HL-60 (cell line): Measurements from ENCODE around the gene PBX3.

Experiments used
- DNase-seq, 2 experiments: peaks; one replicate each; pipeline ENCODE4 v3.0.0-alpha.2; 2010 to 2020; ENCODE audit warnings: low read depth in 1 of 2, low spot score in 1 of 2
- H3K27ac ChIP-seq: fragments of 250-450 bp; sonication (Bioruptor Pico); replicated peaks from 2 replicates; pipeline ENCODE4 v1.5.1; 2020; ENCODE audit warnings: mild to moderate bottlenecking, moderate library complexity
- H3K27me3 ChIP-seq: fragments of 250-450 bp; sonication (Bioruptor Pico); 2 replicates; pipeline ENCODE4 v1.5.1; 2021; ENCODE audit warnings: mild to moderate bottlenecking, moderate library complexity; ENCODE audit not compliant: insufficient read depth, poor library complexity, severe bottlenecking
- H3K4me3 ChIP-seq: replicated peaks from 2 replicates; pipeline ENCODE4 v1.5.1; 2011; ENCODE audit warnings: mild to moderate bottlenecking, control low read depth, low read length; ENCODE audit not compliant: insufficient read depth
- GABPA ChIP-seq: IDR thresholded peaks from 2 replicates; pipeline ENCODE4 v1.6.1; 2012; ENCODE audit warnings: low read depth
- POLR2AphosphoS5 ChIP-seq: IDR thresholded peaks from 2 replicates; pipeline ENCODE4 v1.6.1; 2012; ENCODE audit warnings: low read depth
- SPI1 ChIP-seq: IDR thresholded peaks from 2 replicates; pipeline ENCODE4 v1.6.1; 2012; ENCODE audit warnings: low read depth, mild to moderate bottlenecking, borderline replicate concordance
- TF ChIP-seq, protein P1 (sequence below): IDR thresholded peaks from 2 replicates; pipeline ENCODE4 v1.6.1; 2012; ENCODE audit warnings: low read depth; ENCODE audit not compliant: insufficient replicate concordance
- TF ChIP-seq, protein P2 (sequence below): IDR thresholded peaks from one replicate; pipeline ENCODE4 v1.5.1; 2011; ENCODE audit warnings: low read length, control low read depth, inconsistent platforms; ENCODE audit not compliant: insufficient read depth

The PBX3 gene

DNA sequence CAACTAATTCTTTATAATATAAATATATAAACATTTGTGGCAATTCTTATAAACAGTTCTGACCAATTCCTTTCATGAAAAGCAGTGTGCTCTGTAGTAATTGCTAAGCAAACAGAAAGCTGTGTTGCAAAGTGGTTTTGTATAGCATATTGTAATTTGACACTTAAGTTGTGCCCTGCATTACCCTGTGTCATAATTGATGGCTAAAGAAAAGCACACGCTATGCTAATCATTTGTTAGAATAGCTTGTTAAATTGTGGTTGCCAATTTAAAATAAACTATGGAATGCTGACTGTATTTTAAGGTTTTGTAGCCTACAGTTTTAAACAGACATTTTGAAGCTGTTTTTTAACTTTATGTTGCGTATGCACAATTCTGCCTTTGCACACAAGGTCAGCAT is 140.0 kb downstream of the PBX3 start:
- peaks cover 10% of the 10 kb centered on the region for H3K27me3 ChIP-seq
- no peak for DNase-seq
- no peak overlapping the region for H3K27ac ChIP-seq
- TF ChIP-seq POLR2AphosphoS5 (no peak), GABPA (no peak), SPI1 (no peak)
- TF ChIP-seq, protein P1, sequence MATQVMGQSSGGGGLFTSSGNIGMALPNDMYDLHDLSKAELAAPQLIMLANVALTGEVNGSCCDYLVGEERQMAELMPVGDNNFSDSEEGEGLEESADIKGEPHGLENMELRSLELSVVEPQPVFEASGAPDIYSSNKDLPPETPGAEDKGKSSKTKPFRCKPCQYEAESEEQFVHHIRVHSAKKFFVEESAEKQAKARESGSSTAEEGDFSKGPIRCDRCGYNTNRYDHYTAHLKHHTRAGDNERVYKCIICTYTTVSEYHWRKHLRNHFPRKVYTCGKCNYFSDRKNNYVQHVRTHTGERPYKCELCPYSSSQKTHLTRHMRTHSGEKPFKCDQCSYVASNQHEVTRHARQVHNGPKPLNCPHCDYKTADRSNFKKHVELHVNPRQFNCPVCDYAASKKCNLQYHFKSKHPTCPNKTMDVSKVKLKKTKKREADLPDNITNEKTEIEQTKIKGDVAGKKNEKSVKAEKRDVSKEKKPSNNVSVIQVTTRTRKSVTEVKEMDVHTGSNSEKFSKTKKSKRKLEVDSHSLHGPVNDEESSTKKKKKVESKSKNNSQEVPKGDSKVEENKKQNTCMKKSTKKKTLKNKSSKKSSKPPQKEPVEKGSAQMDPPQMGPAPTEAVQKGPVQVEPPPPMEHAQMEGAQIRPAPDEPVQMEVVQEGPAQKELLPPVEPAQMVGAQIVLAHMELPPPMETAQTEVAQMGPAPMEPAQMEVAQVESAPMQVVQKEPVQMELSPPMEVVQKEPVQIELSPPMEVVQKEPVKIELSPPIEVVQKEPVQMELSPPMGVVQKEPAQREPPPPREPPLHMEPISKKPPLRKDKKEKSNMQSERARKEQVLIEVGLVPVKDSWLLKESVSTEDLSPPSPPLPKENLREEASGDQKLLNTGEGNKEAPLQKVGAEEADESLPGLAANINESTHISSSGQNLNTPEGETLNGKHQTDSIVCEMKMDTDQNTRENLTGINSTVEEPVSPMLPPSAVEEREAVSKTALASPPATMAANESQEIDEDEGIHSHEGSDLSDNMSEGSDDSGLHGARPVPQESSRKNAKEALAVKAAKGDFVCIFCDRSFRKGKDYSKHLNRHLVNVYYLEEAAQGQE = no peak
- TF ChIP-seq, protein P2, sequence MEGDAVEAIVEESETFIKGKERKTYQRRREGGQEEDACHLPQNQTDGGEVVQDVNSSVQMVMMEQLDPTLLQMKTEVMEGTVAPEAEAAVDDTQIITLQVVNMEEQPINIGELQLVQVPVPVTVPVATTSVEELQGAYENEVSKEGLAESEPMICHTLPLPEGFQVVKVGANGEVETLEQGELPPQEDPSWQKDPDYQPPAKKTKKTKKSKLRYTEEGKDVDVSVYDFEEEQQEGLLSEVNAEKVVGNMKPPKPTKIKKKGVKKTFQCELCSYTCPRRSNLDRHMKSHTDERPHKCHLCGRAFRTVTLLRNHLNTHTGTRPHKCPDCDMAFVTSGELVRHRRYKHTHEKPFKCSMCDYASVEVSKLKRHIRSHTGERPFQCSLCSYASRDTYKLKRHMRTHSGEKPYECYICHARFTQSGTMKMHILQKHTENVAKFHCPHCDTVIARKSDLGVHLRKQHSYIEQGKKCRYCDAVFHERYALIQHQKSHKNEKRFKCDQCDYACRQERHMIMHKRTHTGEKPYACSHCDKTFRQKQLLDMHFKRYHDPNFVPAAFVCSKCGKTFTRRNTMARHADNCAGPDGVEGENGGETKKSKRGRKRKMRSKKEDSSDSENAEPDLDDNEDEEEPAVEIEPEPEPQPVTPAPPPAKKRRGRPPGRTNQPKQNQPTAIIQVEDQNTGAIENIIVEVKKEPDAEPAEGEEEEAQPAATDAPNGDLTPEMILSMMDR = no peak
- H3K4me3 ChIP-seq = no peak overlapping the region

DNA sequence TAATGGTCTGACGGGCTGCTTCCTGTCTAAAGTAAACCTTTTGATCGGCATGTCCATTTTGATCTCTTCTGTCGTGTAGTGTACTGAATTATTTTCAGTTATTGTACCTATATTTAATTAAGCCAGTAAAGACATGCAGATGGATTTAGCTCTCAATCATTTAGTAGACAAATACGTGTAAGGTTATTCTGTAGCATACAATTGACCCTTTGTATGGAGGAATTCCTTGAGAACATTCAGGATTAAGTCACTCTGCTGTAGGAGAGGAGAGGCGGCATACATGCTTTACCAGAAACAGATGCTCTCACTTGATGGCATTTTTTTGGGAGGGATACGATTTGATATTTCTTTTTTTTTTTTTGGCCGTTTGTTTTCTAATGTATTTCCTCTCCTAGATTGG is 141.0 kb downstream of the PBX3 start:
- no peak overlapping the region for H3K27ac ChIP-seq
- H3K27me3 ChIP-seq = peaks cover 10% of the 10 kb centered on the region
- TF ChIP-seq, protein P1 = no peak
- TF ChIP-seq GABPA (no peak), SPI1 (no peak), POLR2AphosphoS5 (no peak)
- TF ChIP-seq, protein P2 = no peak
- no peak overlapping the region for H3K4me3 ChIP-seq
- DNase-seq = no peak

DNA sequence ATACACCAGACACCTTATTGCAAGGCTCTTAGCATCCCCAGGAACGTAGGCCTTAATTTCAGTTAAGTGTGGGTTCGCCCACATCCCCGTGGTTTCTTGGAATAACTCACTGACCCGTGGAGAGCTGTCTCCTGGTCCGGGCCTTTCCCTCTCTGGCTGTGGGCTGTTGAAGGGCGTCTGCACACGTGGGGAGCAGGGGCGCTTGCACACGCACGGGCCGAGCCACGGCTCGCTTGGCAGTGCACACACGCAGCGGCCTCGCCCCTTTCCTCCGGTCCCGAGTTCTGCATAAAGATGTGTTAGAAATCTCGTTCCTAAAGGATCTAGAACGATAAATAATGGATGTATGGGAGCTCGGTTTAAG is 141.9 kb downstream of the PBX3 start:
- no peak overlapping the region for H3K27ac ChIP-seq
- DNase-seq = no peak
- no peak overlapping the region for H3K4me3 ChIP-seq

More for the DNA sequence above, 141.9 kb downstream of the PBX3 start:
- peaks cover 10% of the 10 kb centered on the region for H3K27me3 ChIP-seq
- TF ChIP-seq SPI1 (no peak), POLR2AphosphoS5 (no peak), GABPA (no peak)
- TF ChIP-seq, protein P2 = no peak
- TF ChIP-seq, protein P1 = no peak
